ENCODE data around the gene HACD2.

DNA sequence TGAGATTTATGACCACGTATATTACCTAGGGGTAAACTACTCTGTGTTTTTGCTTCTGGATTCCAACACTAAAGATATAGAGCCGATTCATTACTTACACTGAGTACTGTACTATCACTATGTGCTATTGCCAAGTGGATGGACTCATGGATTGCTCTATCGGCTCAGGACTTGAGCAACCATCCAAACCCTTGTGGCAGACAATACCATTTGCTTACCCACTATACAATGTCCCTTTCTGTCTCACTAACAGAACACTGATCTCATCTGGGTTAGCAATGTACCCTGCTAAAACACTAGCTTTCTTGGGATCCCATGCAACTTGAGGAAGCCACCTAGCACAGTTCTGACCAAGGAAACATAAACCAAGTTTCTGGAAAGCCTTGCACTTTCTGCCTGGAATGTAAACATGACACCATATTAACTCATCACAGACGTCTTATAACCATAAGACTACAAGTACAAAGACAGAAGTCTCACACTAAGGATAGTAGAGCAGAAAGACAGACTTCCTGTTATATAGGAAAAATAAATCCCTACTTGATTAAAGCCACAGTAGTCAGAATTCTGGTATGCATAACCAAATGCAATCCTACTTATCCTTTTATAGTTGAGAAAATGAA lies 38.6 kb downstream of the HACD2 start:
- no peak for TF ChIP-seq POLR2A (IDR thresholded peaks at IDR 0.05)
- TF ChIP-seq, protein P1, sequence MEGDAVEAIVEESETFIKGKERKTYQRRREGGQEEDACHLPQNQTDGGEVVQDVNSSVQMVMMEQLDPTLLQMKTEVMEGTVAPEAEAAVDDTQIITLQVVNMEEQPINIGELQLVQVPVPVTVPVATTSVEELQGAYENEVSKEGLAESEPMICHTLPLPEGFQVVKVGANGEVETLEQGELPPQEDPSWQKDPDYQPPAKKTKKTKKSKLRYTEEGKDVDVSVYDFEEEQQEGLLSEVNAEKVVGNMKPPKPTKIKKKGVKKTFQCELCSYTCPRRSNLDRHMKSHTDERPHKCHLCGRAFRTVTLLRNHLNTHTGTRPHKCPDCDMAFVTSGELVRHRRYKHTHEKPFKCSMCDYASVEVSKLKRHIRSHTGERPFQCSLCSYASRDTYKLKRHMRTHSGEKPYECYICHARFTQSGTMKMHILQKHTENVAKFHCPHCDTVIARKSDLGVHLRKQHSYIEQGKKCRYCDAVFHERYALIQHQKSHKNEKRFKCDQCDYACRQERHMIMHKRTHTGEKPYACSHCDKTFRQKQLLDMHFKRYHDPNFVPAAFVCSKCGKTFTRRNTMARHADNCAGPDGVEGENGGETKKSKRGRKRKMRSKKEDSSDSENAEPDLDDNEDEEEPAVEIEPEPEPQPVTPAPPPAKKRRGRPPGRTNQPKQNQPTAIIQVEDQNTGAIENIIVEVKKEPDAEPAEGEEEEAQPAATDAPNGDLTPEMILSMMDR (IDR thresholded peaks at IDR 0.05), result no peak
